HepG2 (cell line): ENCODE measurements around the gene ZNF627. TPM values are rescaled to one million over a fixed set of nuclear protein-coding genes. Genes with fewer than 3 reads are reported as not detected.

Experiments
- GFI1 ChIP-seq: sonication (generic); formaldehyde crosslinking; IDR thresholded peaks from 2 replicates; pipeline ENCODE4 v1.5.0; 2020; ENCODE audit warnings: missing genetic modification reagents, mild to moderate bottlenecking, borderline replicate concordance
- MED8 ChIP-seq: sonication (generic); formaldehyde crosslinking; IDR thresholded peaks from 2 replicates; pipeline ENCODE4 v1.8.1; 2023; ENCODE audit warnings: mild to moderate bottlenecking, missing genetic modification reagents; ENCODE audit not compliant: insufficient replicate concordance
- PAF1 ChIP-seq: IDR thresholded peaks from 2 replicates; pipeline ENCODE4 v1.6.1; 2016; ENCODE audit warnings: missing genetic modification reagents, missing compliant biosample characterization
- SOX13 ChIP-seq, 3 experiments: fragments of 450-650 bp in 1 of 3; sonication (generic) in 1 of 3; formaldehyde crosslinking in 1 of 3; IDR thresholded peaks in 2 of 3; conservative IDR thresholded peaks in 1 of 3; 2 replicates each; pipeline versions ENCODE4 v1.5.0 to v1.6.1; 2016 to 2020; ENCODE audit warnings: antibody characterized with exemption in 1 of 3, mild to moderate bottlenecking in 1 of 3, missing compliant biosample characterization in 1 of 3, missing genetic modification reagents in 1 of 3, moderate library complexity in 1 of 3
- STAT5B ChIP-seq: sonication (generic); formaldehyde crosslinking; IDR thresholded peaks from 2 replicates; pipeline ENCODE4 v1.4.0; 2020; ENCODE audit warnings: missing genetic modification reagents
- ZBTB37 ChIP-seq: sonication (generic); formaldehyde crosslinking; IDR thresholded peaks from 2 replicates; pipeline ENCODE4 v1.4.0; 2020; ENCODE audit warnings: mild to moderate bottlenecking, missing genetic modification reagents
- ZNF263 ChIP-seq: sonication (generic); formaldehyde crosslinking; IDR thresholded peaks from 2 replicates; pipeline ENCODE4 v1.4.0; 2020; ENCODE audit warnings: missing genetic modification reagents
- ZNF550 ChIP-seq: sonication (generic); formaldehyde crosslinking; IDR thresholded peaks from 2 replicates; pipeline ENCODE4 v1.4.0; 2020; ENCODE audit warnings: mild to moderate bottlenecking, missing genetic modification reagents, borderline replicate concordance
- ZNF615 ChIP-seq: sonication (generic); formaldehyde crosslinking; IDR thresholded peaks from 2 replicates; pipeline ENCODE4 v1.5.0; 2020; ENCODE audit warnings: mild to moderate bottlenecking, missing genetic modification reagents, borderline replicate concordance
- ZNF646 ChIP-seq: sonication (generic); formaldehyde crosslinking; IDR thresholded peaks from 2 replicates; pipeline ENCODE4 v1.9.0; 2021; ENCODE audit warnings: mild to moderate bottlenecking, missing genetic modification reagents
- ZNF703 ChIP-seq: sonication (generic); formaldehyde crosslinking; IDR thresholded peaks from 2 replicates; pipeline ENCODE4 v1.5.1; 2020; ENCODE audit warnings: missing genetic modification reagents, mild to moderate bottlenecking, moderate library complexity, borderline replicate concordance
- polyA plus RNA-seq, 8 experiments: library from polyadenylated mRNA; depleted of rRNA in 3 of 8; stranded (reverse) in 7 of 8; unstranded in 1 of 8; fragments of >200 nt; fragmentation: Illumina TruSeq in 4 of 8; extraction: Trizol in 4 of 8; gene quantifications; 2 replicates each; pipeline versions ENCODE4 v1.2.1 to v1.2.3, GENCODE V29; 2011 to 2016; ENCODE audit warnings: low read depth in 4 of 8, missing spikeins in 1 of 8, mixed read lengths in 1 of 8; ENCODE audit not compliant: insufficient read depth in 1 of 8
- total RNA-seq, 5 experiments: library from RNA; depleted of rRNA; stranded (reverse); fragments of >200 nt; fragmentation: Illumina TruSeq; extraction: Trizol; gene quantifications; 2 replicates each; pipeline ENCODE4 v1.2.3, GENCODE V29; 2016; ENCODE audit warnings: low read depth in 1 of 5
- TF ChIP-seq, protein P1 (sequence below): sonication (generic); formaldehyde crosslinking; conservative IDR thresholded peaks from 2 replicates; pipeline ENCODE4 v1.8.1; 2023; ENCODE audit warnings: missing genetic modification reagents
- TF ChIP-seq, protein P2 (sequence below), 2 experiments: IDR thresholded peaks; 2 replicates each; pipeline ENCODE4 v1.6.1; 2011 to 2012; ENCODE audit warnings: low read length in 2 of 2, borderline replicate concordance in 1 of 2, low read depth in 1 of 2, mild to moderate bottlenecking in 1 of 2, moderate library complexity in 1 of 2

Gene ZNF627
- total and polyA plus RNA-seq, 2 of the 13 experiments (the other 11 are each of a cell fraction or from before 2014, with no cell fraction given), result 4.2 to 12.7 TPM

DNA sequence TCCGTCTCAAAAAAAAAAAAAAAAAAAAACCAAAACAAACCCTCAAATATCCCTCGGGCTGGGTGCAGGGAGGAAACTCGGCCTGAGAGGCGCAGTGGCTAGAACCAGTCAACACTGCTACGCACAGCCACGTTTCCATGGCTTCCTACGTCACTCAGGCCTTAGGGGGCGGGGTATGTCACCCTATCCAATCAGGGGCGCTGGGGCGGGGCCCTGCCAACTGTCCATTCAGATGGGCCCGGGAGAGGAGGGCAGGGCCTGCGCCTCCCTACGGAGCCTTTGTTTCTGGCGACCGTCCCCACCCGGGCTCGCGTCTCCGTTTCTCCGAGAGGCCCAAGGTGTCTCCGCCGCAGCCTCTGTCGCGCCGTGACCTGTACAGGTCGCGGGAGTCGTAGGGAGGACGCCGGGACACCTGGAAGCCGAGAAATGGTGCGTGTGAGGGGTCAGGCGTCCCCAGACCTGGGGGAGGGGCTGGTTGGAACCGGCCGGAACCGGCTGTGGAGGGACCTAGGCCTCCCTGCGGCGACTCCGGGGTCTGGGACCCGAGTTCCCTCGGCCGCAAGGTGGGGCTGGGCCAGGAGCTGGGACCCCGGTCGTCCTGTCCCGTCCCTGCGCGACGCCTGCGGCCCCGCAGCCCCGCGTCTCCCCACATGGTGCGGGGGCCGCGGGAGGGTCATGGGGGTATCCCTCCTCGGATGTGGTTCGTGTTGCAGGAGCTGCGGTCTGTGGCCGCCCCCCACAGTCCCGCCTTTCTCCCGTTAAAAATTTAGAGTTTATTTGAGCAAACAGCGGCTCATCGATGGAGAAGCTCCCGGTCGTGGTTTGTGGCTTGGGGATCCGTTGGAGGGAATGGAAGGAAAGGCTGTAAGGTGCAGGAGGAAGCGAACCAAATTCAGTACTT, at the start of gene ZNF627 (continued):
- no peak for TF ChIP-seq GFI1
- TF ChIP-seq ZBTB37, result no peak
- TF ChIP-seq ZNF615, result no peak
- TF ChIP-seq, protein P1, sequence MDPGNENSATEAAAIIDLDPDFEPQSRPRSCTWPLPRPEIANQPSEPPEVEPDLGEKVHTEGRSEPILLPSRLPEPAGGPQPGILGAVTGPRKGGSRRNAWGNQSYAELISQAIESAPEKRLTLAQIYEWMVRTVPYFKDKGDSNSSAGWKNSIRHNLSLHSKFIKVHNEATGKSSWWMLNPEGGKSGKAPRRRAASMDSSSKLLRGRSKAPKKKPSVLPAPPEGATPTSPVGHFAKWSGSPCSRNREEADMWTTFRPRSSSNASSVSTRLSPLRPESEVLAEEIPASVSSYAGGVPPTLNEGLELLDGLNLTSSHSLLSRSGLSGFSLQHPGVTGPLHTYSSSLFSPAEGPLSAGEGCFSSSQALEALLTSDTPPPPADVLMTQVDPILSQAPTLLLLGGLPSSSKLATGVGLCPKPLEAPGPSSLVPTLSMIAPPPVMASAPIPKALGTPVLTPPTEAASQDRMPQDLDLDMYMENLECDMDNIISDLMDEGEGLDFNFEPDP (CRISPR knock-in tag), result no peak
- TF ChIP-seq ZNF646 (CRISPR knock-in tag), result no peak
- TF ChIP-seq SOX13 (IDR thresholded peaks at IDR 0.05), result no peak
- peak in 1 of 2 experiments; percentile 61; a peak in 2 of 4 replicates for TF ChIP-seq SOX13 (CRISPR knock-in tag; conservative IDR thresholded peaks at IDR 0.05 in 1 of 2, IDR thresholded peaks at IDR 0.05 in 1 of 2)
- TF ChIP-seq ZNF703 (CRISPR knock-in tag), result no peak; the same call in 1 of the 2 replicates
- TF ChIP-seq, protein P2, sequence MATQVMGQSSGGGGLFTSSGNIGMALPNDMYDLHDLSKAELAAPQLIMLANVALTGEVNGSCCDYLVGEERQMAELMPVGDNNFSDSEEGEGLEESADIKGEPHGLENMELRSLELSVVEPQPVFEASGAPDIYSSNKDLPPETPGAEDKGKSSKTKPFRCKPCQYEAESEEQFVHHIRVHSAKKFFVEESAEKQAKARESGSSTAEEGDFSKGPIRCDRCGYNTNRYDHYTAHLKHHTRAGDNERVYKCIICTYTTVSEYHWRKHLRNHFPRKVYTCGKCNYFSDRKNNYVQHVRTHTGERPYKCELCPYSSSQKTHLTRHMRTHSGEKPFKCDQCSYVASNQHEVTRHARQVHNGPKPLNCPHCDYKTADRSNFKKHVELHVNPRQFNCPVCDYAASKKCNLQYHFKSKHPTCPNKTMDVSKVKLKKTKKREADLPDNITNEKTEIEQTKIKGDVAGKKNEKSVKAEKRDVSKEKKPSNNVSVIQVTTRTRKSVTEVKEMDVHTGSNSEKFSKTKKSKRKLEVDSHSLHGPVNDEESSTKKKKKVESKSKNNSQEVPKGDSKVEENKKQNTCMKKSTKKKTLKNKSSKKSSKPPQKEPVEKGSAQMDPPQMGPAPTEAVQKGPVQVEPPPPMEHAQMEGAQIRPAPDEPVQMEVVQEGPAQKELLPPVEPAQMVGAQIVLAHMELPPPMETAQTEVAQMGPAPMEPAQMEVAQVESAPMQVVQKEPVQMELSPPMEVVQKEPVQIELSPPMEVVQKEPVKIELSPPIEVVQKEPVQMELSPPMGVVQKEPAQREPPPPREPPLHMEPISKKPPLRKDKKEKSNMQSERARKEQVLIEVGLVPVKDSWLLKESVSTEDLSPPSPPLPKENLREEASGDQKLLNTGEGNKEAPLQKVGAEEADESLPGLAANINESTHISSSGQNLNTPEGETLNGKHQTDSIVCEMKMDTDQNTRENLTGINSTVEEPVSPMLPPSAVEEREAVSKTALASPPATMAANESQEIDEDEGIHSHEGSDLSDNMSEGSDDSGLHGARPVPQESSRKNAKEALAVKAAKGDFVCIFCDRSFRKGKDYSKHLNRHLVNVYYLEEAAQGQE (IDR thresholded peaks at IDR 0.05; ENCODE audit: borderline replicate concordance in 1 of 2, low read depth in 1 of 2, low read length in 2 of 2), result no peak; a peak in 1 of 4 replicates
- TF ChIP-seq STAT5B, result peak; percentile 32; the same call in 1 of the 2 replicates
- no peak for TF ChIP-seq PAF1 (CRISPR knock-in tag)
- peak; percentile 71 for TF ChIP-seq ZNF263 (CRISPR knock-in tag)
- no peak for TF ChIP-seq ZNF550 (CRISPR knock-in tag)
- peak; percentile 74 for TF ChIP-seq MED8 (CRISPR knock-in tag)
